NB4 (cell line): ENCODE measurements around the gene CADPS.

Experiments
- POLR2A ChIP-seq: IDR thresholded peaks from 2 replicates; pipeline ENCODE4 v1.6.1; 2011; ENCODE audit warnings: mild to moderate bottlenecking; ENCODE audit not compliant: insufficient read length; ENCODE audit errors: extremely low read depth
- TF ChIP-seq, protein P1 (sequence below): IDR thresholded peaks from one replicate; pipeline ENCODE4 v1.5.1; 2012; ENCODE audit warnings: low read depth, low read length

DNA sequence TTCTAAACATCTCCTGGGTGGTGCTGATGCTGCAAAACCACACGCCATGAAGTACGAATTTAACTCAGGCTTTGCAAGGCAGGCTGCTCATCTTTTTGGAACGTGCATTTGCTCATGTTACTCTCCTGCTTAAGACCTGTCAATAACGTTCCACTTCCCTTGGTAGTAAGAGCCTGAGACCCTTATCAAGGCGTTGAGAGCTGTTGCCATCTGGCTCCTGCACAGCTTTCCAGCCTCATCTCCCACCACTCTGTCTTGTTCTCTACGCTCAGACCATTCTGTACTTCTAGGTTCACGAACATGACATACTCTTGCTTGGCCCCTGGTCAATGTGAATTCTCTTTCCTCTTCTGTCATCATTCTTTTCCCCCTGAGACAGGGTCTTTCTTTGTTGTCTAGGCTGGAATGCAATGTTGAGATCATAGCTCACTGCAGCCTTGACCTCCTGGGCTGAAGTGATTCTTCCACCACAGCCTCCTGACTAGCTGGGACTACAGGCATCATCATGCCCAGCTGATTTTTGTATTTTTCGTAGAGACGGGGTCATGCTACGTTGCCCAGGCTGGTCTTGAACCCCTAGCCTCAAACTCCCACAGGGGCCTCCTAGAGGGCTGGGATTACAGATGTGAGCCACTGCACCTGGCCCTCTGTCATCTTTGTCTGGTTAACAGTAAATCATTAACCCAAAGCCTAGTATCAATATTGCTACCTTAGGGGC lies 202.8 kb downstream of the CADPS start:
- TF ChIP-seq, protein P1, sequence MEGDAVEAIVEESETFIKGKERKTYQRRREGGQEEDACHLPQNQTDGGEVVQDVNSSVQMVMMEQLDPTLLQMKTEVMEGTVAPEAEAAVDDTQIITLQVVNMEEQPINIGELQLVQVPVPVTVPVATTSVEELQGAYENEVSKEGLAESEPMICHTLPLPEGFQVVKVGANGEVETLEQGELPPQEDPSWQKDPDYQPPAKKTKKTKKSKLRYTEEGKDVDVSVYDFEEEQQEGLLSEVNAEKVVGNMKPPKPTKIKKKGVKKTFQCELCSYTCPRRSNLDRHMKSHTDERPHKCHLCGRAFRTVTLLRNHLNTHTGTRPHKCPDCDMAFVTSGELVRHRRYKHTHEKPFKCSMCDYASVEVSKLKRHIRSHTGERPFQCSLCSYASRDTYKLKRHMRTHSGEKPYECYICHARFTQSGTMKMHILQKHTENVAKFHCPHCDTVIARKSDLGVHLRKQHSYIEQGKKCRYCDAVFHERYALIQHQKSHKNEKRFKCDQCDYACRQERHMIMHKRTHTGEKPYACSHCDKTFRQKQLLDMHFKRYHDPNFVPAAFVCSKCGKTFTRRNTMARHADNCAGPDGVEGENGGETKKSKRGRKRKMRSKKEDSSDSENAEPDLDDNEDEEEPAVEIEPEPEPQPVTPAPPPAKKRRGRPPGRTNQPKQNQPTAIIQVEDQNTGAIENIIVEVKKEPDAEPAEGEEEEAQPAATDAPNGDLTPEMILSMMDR: no peak
- TF ChIP-seq POLR2A: no peak
